OCI-M2 (cell line): ENCODE data around the gene ASCC1.

ENCODE experiments used
- DNase-seq: peaks from one replicate; lab custom pipeline; 2025; ENCODE audit not compliant: unreplicated experiment; lab: John Stamatoyannopoulos, UW

Gene ASCC1

GRCh38 chr10:72086466-72087391 is 129.3 kb downstream of the ASCC1 start:
- no peak for DNase-seq

DNA sequence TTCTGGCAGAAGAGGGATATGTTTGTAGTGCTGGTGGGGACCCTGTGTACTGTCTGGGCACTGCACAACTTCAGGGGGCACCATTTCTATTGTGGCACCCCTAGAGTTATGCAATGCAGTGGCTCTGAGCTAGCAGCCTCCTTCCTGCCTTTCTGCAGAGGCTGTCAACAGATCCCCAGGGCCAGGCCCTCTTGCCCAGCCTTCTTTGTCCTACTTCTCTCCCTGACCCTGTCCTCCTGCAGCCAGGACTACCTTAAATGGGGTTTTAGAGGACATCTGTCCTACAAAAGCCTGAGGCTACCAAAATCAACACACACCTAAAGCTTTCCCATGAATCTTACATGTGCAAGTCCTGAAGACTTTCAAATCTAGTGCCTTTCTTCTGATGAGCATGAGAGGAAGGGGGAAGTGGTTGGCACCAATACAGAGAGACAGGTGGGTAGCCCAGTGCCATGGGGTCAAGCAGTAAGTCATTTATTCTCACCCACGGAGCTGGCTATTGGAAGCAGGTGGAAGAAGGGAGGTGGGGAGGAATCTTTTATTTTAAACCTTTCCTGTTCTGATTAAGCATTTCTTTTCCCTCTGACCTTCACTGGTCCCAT is 130.1 kb downstream of the ASCC1 start:
- no peak for DNase-seq

DNA sequence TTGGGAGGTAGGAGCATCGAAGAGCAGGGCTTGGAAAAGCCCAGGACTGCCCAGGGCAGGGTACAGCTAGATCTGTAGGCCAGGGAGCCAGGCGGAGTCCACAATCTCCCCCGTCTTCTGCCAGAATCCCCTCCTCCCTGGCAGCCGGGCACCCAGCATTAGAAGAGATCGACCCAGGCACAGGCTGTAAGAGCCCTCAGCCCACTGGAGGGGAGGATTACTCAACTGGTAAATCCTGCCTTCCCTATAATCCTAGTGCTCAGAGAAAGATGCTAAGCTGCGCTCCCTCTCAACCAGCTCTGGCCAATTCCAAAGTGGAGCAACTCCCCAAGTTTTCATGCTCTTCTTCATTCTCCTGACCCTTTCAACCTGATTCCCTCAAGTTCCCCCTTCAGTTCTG is 130.9 kb downstream of the ASCC1 start:
- DNase-seq = no peak

- DNase-seq = no peak
These were observed 132.2 kb downstream of the ASCC1 start for GRCh38 chr10:72083790-72084459.

- no peak for DNase-seq
These were observed 133.0 kb downstream of the ASCC1 start for GRCh38 chr10:72082856-72083789.

- DNase-seq = no peak
These were observed 134.1 kb downstream of the ASCC1 start for GRCh38 chr10:72081772-72082590.

- DNase-seq = no peak
These were observed 134.9 kb downstream of the ASCC1 start for GRCh38 chr10:72081210-72081609.

DNA sequence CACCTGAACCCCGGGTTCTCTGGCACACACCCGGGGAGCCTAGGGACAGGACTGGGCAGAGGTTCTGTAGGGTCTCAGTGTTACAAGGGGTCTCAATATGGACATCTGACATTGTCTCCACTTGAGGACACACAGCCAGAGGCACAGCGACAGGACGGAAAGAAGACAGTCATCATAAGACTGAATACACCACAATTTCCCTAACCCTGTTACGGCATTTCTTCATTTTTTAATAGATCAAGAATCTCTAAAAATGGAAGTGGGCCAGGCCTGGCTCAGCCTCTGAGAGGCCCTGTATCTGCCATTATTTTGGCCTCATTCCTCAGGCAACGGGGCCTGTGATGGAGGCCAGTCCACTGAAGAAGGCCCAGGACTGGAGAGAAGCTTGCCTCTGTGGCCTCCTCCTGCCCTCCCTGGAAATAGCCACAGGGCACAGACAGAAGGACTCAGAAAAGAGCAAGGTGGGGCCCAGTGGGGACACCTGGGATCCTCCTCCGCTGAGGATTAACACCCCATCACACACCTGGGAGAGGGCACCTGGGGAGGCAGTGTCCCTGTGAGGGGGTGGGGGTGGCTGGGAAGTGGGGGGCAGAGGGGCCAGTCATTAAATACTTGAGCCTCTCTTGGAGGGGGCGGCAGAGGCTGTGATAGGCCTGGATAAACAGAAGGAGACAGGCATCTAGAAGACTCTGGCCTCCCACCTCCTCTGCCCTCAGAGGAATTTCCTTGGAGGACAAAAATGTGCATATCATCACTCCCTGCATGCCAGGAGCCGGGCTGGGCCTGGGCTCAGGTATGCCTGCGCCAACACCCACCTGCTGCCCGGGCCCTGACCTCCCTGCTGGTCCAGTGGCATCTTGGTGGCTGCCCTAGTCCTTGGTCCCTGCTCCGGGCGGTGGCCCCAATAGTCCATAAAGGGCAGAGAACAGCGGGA is 135.8 kb downstream of the ASCC1 start:
- DNase-seq = no peak

- DNase-seq = no peak
These were observed 136.7 kb downstream of the ASCC1 start for GRCh38 chr10:72079356-72079755.

- DNase-seq = no peak
These were observed 138.6 kb downstream of the ASCC1 start for GRCh38 chr10:72077275-72077990.

GRCh38 chr10:72076756-72077155 is 139.3 kb downstream of the ASCC1 start:
- no peak for DNase-seq

GRCh38 chr10:72075376-72076115 is 140.5 kb downstream of the ASCC1 start:
- DNase-seq = no peak

DNA sequence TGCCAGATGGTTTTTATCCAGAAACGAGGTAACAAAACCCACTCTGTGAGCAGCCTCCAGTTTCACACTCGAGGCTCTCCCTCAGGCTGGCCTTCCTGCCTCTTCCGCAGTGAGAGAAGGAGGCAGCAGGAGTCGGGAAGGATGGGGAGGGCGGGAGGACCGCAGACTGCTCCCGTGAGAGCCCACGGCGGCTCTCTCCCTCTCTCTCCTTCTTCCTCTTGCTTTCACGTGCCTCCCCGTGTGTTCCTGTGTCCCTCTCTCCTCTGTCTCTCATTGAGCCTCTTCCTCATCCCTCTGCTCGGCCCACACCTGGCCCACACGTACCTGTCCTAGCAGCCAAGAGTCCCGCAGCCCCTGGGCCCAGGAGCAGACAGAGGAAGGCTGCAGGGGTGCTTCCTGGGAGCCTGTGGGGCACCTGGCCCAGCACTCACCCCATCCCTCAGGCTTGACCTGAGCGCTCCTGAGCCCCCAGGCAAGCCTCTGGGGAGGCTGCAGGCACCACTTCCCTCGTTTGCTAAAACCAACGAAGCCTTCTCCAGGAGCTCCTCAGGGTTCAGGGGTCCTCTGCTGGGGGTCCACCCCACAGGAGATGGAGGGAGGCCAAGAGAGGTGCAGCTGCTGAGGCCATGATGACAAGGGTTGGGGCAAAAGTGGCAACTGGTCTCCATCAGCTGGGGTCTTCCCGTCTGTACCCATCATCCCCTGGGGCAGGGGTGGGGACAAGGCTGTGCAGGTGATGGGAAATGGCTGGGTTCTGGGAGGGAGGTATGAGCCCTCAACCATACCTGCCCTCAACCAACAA is 141.3 kb downstream of the ASCC1 start:
- DNase-seq = no peak

- no peak for DNase-seq
These were observed 142.1 kb downstream of the ASCC1 start for GRCh38 chr10:72073708-72074573.

- no peak for DNase-seq
These were observed 143.4 kb downstream of the ASCC1 start for GRCh38 chr10:72072639-72073038.

DNA sequence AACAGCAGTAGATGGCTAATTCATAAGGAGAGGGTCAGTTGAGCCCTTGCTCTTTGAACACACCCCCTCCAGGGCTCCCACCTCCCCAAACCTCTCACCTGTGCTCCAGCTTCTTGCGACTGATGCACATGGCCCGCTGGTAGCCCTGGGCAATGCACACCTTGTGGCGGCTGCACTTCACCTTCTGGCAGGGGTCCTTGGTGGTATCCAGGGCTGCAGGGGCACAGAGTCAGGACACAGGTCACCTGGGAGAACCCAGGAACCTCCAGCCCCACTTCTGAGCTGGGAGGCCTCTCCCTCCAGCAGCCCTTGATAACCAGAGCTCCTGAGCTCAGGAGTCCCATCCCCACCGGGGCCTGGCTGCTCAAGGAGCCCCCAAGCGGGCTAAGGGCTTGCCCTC is 144.0 kb downstream of the ASCC1 start:
- DNase-seq = no peak
